ENCODE measurements around the gene RRBP1.

RRBP1 gene

GRCh38 chr20:17633850-17634500 is 48.1 kb downstream of the RRBP1 start:
- TF ChIP-seq CTCF (conservative IDR thresholded peaks at IDR 0.05; ENCODE audit: control insufficient read depth, insufficient read depth, low read depth, low read length): no peak
- no peak for DNase-seq (ENCODE audit: low read depth)
- H3K4me3 ChIP-seq (ENCODE audit: control insufficient read depth, low read depth, low read length): no peak overlapping the region

GRCh38 chr20:17633221-17633849 is 48.7 kb downstream of the RRBP1 start:
- TF ChIP-seq CTCF (conservative IDR thresholded peaks at IDR 0.05; ENCODE audit: control insufficient read depth, insufficient read depth, low read depth, low read length): no peak
- H3K4me3 ChIP-seq (ENCODE audit: control insufficient read depth, low read depth, low read length): no peak overlapping the region
- no peak for DNase-seq (ENCODE audit: low read depth)

GRCh38 chr20:17631576-17632319 is 50.3 kb downstream of the RRBP1 start:
- DNase-seq (ENCODE audit: low read depth): no peak
- no peak for TF ChIP-seq CTCF (conservative IDR thresholded peaks at IDR 0.05; ENCODE audit: control insufficient read depth, insufficient read depth, low read depth, low read length)
- H3K4me3 ChIP-seq (ENCODE audit: control insufficient read depth, low read depth, low read length): no peak overlapping the region

- H3K4me3 ChIP-seq (ENCODE audit: control insufficient read depth, low read depth, low read length): no peak overlapping the region
- no peak for DNase-seq (ENCODE audit: low read depth)
- no peak for TF ChIP-seq CTCF (conservative IDR thresholded peaks at IDR 0.05; ENCODE audit: control insufficient read depth, insufficient read depth, low read depth, low read length)
Measured at GRCh38 chr20:17630806-17631195, 51.2 kb downstream of the RRBP1 start.

- no peak for DNase-seq (ENCODE audit: low read depth)
- no peak for TF ChIP-seq CTCF (conservative IDR thresholded peaks at IDR 0.05; ENCODE audit: control insufficient read depth, insufficient read depth, low read depth, low read length)
- H3K4me3 ChIP-seq (ENCODE audit: control insufficient read depth, low read depth, low read length): no peak overlapping the region
Measured at GRCh38 chr20:17630151-17630805, 51.8 kb downstream of the RRBP1 start.

- no peak for DNase-seq (ENCODE audit: low read depth)
- no peak for TF ChIP-seq CTCF (conservative IDR thresholded peaks at IDR 0.05; ENCODE audit: control insufficient read depth, insufficient read depth, low read depth, low read length)
- no peak overlapping the region for H3K4me3 ChIP-seq (ENCODE audit: control insufficient read depth, low read depth, low read length)
Measured at GRCh38 chr20:17629678-17630089, 52.4 kb downstream of the RRBP1 start.

Measured in fibroblast of mammary gland (primary cell).